ENCODE measurements around the gene WDR7. TPM values are rescaled to one million over a fixed set of nuclear protein-coding genes. Genes with fewer than 3 reads are reported as not detected.

The WDR7 gene
- total RNA-seq, 2 donors from 2014 or later = 19.7 to 29.0 TPM

DNA sequence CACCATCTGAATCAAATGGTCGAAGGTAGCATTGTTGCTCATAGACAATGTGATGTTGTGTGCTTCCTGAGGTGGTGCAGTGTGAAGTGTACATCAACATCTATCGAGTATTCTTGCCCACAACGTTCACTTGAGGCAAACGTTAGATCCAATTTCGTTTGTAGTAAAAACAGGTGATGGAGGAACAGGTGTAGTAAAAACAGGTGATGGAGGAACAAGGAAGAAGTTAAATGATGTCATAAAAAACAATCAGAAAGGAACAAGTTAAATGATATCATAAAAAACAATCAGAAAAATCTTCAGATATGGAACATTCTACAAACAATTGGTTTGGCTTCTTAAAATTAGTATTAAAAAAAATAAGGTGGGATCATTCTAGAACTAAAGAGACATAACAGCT is 11.3 kb downstream of the WDR7 start:
- no peaks in the 10 kb centered on the region for H3K4me1 ChIP-seq (replicated peaks)
- H3K4me3 ChIP-seq = no peak overlapping the region
- TF ChIP-seq POLR2AphosphoS5 (IDR thresholded peaks at IDR 0.05) = no peak
- no peak for TF ChIP-seq CTCF (IDR thresholded peaks at IDR 0.05)
- TF ChIP-seq POLR2A (IDR thresholded peaks at IDR 0.05) = no peak
- no peaks in the 10 kb centered on the region for H3K27me3 ChIP-seq (replicated peaks; ENCODE audit: insufficient read depth)
- no peak overlapping the region for H3K27ac ChIP-seq
- no peaks in the 10 kb centered on the region for H3K36me3 ChIP-seq
- no peaks in the 10 kb centered on the region for H3K9me3 ChIP-seq
- intact Hi-C loops (cut with DNase I) = no loop called here
- 70% methylated on average over 5 of the region's 5 CpGs for WGBS
- no peak for DNase-seq (ENCODE audit: low spot score)

- no peak for DNase-seq (ENCODE audit: low spot score)
- H3K27ac ChIP-seq = no peak overlapping the region
- intact Hi-C loops (cut with DNase I) = no loop called here
- TF ChIP-seq POLR2AphosphoS5 (IDR thresholded peaks at IDR 0.05) (no peak), POLR2A (IDR thresholded peaks at IDR 0.05) (no peak), CTCF (IDR thresholded peaks at IDR 0.05) (no peak)
- no peaks in the 10 kb centered on the region for H3K4me1 ChIP-seq (replicated peaks)
- 78% methylated on average over 2 of the region's 2 CpGs for WGBS
- no peaks in the 10 kb centered on the region for H3K36me3 ChIP-seq
- H3K27me3 ChIP-seq (replicated peaks; ENCODE audit: insufficient read depth) = no peaks in the 10 kb centered on the region
- H3K9me3 ChIP-seq = no peaks in the 10 kb centered on the region
- no peak overlapping the region for H3K4me3 ChIP-seq
These were observed 11.7 kb downstream of the WDR7 start for GRCh38 chr18:56662902-56663301.

DNA sequence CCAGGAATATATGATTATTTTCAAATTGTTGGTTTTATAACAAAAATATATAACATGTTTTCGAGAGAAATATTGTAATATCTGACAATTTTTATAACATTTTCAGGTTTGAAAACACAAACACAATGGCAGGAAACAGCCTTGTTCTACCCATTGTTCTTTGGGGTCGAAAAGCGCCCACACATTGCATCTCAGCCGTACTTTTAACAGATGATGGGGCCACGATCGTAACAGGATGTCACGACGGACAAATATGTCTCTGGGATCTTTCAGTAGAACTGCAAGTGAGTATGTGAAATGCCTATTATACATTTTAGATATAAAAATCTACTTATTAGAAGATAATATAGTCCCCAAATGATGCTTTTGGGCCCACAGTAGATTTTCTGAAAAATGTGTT is 21.2 kb downstream of the WDR7 start:
- intact Hi-C loops (cut with DNase I) = no loop called here
- H3K4me3 ChIP-seq = no peak overlapping the region
- H3K36me3 ChIP-seq = no peaks in the 10 kb centered on the region
- H3K4me1 ChIP-seq (replicated peaks) = no peaks in the 10 kb centered on the region
- H3K27me3 ChIP-seq (replicated peaks; ENCODE audit: insufficient read depth) = no peaks in the 10 kb centered on the region
- no peak overlapping the region for H3K27ac ChIP-seq
- no peaks in the 10 kb centered on the region for H3K9me3 ChIP-seq
- no peak for TF ChIP-seq POLR2A (IDR thresholded peaks at IDR 0.05)
- TF ChIP-seq CTCF (IDR thresholded peaks at IDR 0.05) = no peak
- TF ChIP-seq POLR2AphosphoS5 (IDR thresholded peaks at IDR 0.05) = no peak
- 81% methylated on average over 8 of the region's 8 CpGs for WGBS
- no peak for DNase-seq (ENCODE audit: low spot score)

DNA sequence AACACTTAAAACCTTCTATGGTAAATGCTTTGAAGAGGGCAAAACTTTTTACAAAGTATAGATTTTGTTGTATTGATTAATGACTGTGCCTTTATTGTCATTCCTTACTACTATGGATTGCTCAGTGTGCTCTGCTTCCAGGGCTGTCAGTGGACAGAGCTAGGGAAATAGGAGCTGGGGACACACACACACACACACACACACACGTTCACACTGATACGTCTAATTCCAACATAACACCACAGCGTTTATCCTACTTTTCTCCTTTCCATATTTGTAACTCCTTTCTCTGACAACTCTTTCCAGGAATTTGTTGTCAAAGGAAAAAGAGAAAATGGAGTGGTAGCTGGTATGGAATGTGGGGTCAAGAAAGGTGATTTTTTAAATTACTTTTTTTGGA is 21.8 kb downstream of the WDR7 start:
- TF ChIP-seq POLR2AphosphoS5 (IDR thresholded peaks at IDR 0.05) = no peak
- TF ChIP-seq POLR2A (IDR thresholded peaks at IDR 0.05) = no peak
- TF ChIP-seq CTCF (IDR thresholded peaks at IDR 0.05) = no peak
- intact Hi-C loops (cut with DNase I) = no loop called here
- no peaks in the 10 kb centered on the region for H3K36me3 ChIP-seq
- 84% methylated on average over 3 of the region's 3 CpGs for WGBS
- H3K4me3 ChIP-seq = no peak overlapping the region
- H3K27me3 ChIP-seq (replicated peaks; ENCODE audit: insufficient read depth) = no peaks in the 10 kb centered on the region
- no peak for DNase-seq (ENCODE audit: low spot score)
- H3K4me1 ChIP-seq (replicated peaks) = no peaks in the 10 kb centered on the region
- H3K9me3 ChIP-seq = no peaks in the 10 kb centered on the region
- H3K27ac ChIP-seq = no peak overlapping the region

GRCh38 chr18:56676639-56677038 is 25.5 kb downstream of the WDR7 start:
- no peak overlapping the region for H3K27ac ChIP-seq
- intact Hi-C loops (cut with DNase I) = no loop called here
- H3K36me3 ChIP-seq = no peaks in the 10 kb centered on the region
- H3K4me3 ChIP-seq = no peak overlapping the region
- no peaks in the 10 kb centered on the region for H3K4me1 ChIP-seq (replicated peaks)
- no peaks in the 10 kb centered on the region for H3K9me3 ChIP-seq
- TF ChIP-seq CTCF (IDR thresholded peaks at IDR 0.05) (no peak), POLR2AphosphoS5 (IDR thresholded peaks at IDR 0.05) (no peak), POLR2A (IDR thresholded peaks at IDR 0.05) (no peak)
- WGBS = 17% methylated on average over 2 of the region's 2 CpGs
- DNase-seq (ENCODE audit: low spot score) = no peak
- H3K27me3 ChIP-seq (replicated peaks; ENCODE audit: insufficient read depth) = no peaks in the 10 kb centered on the region

All from prostate gland (tissue), 2 donors.